Measurements from ENCODE around the gene STX8. TPM values are rescaled to one million over a fixed set of nuclear protein-coding genes. Genes with fewer than 3 reads are reported as not detected.
"Not testable (repeated sequence)": the region's sequence is repeated elsewhere in the genome, so short reads cannot be mapped to it uniquely, and the experiment has no call there.

STX8 gene
- total RNA-seq, 1 experiment from 2014 or later = 50.3 TPM

DNA sequence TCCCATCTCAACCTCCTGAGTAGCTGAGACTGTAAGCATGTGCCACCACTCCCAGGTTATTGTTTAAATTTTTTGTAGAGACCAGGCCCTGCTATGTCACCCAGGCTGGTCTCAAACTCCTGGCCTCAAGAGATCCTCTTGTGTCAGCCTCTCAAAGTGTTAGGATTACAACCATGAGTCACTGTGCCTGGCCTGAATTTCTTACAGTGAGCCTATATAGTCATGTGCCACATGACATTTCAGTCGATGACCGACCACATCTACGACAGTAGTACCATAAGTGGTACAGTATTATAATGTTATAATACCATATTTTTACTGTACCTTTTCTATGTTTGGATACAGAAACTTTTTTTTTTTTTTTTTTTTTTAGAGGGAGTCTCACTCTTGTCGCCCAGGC lies 195.3 kb downstream of the STX8 start:
- POLR2A ChIA-PET = no interaction called here
- intact Hi-C loops (cut with micrococcal nuclease; ENCODE audit: unreplicated experiment) = no loop called here
- Histone ChIP-seq H3K9me3 (ENCODE audit: control insufficient read depth, insufficient read depth, low read depth, low read length) (no peaks in the 10 kb centered on the region), H3K27ac (ENCODE audit: low read length) (no peak overlapping the region), H3K4me3 (ENCODE audit: low read depth in 2 of 2, low read length in 2 of 2) (no peak overlapping the region), H3K4me1 (ENCODE audit: control insufficient read depth, insufficient read depth, low read length) (no peaks in the 10 kb centered on the region), H3K27me3 (ENCODE audit: control insufficient read depth, insufficient read depth, low read length) (no peaks in the 10 kb centered on the region), H3K36me3 (ENCODE audit: control insufficient read depth, insufficient read depth, low read length) (no peaks in the 10 kb centered on the region)
- DNase-seq (ENCODE audit: low read depth, low spot score) = no peak
- in situ Hi-C loops (cut with HindIII; ENCODE audit: low pct_unique_long_range_greater_than_20kb, low sequenced_read_pairs) = no loop called here
- no peak for ATAC-seq
- BruUV-seq (replicated peaks) = no TSS peak
- CTCF ChIA-PET = no interaction called here
- TF ChIP-seq SIN3A (IDR thresholded peaks at IDR 0.05; ENCODE audit: borderline replicate concordance, insufficient read depth, low read depth, low read length) (no peak), TCF7L2 (IDR thresholded peaks at IDR 0.05; ENCODE audit: low read depth, low read length) (no peak), REST (IDR thresholded peaks at IDR 0.05; ENCODE audit: insufficient read depth in 1 of 2, low read depth in 2 of 2, low read length in 1 of 2) (no peak), CTCF (IDR thresholded peaks at IDR 0.05) (no peak), POLR2AphosphoS5 (IDR thresholded peaks at IDR 0.05; ENCODE audit: low read depth, low read length) (no peak)

DNA sequence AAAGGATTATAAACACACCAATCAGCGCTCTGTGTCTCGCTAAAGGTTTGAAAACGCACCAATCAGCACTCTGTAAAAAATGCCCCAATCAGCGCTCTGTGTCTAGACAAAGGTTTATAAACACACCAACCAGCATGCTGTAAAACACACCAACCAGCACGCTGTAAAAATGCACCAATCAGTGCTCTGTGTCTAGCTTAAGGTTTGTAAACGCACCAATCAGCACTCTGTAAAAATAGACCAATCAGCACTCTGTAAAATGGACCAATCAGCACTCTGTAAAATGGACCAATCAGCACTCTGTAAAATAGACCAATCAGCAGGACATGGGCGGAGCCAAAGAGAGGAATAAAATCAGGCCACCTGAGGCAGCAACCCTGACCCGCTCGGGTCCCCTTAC lies 199.4 kb downstream of the STX8 start:
- POLR2A ChIA-PET; H3K27me3 ChIP-seq (ENCODE audit: control insufficient read depth, insufficient read depth, low read length): not testable (repeated sequence)

GRCh38 chr17:9371019-9371418 lies 204.6 kb downstream of the STX8 start:
- Histone ChIP-seq H3K9me3 (ENCODE audit: control insufficient read depth, insufficient read depth, low read depth, low read length) (no peaks in the 10 kb centered on the region), H3K27ac (ENCODE audit: low read length) (no peak overlapping the region), H3K36me3 (ENCODE audit: control insufficient read depth, insufficient read depth, low read length) (no peaks in the 10 kb centered on the region), H3K27me3 (ENCODE audit: control insufficient read depth, insufficient read depth, low read length) (no peaks in the 10 kb centered on the region), H3K4me3 (ENCODE audit: low read depth in 2 of 2, low read length in 2 of 2) (no peak overlapping the region), H3K4me1 (ENCODE audit: control insufficient read depth, insufficient read depth, low read length) (no peaks in the 10 kb centered on the region; the same call in 1 of the 2 replicates)
- in situ Hi-C loops (cut with HindIII; ENCODE audit: low pct_unique_long_range_greater_than_20kb, low sequenced_read_pairs) (no loop called here), intact Hi-C loops (cut with micrococcal nuclease; ENCODE audit: unreplicated experiment) (no loop called here)
- BruUV-seq (replicated peaks) = no TSS peak
- ATAC-seq (peak; percentile 72; the same call in 1 of the 2 replicates), DNase-seq (ENCODE audit: low read depth, low spot score) (peak; percentile 70)
- no peak for TF ChIP-seq POLR2AphosphoS5 (IDR thresholded peaks at IDR 0.05; ENCODE audit: low read depth, low read length)
- TF ChIP-seq TCF7L2 (IDR thresholded peaks at IDR 0.05; ENCODE audit: low read depth, low read length) = no peak
- no peak for TF ChIP-seq REST (IDR thresholded peaks at IDR 0.05; ENCODE audit: insufficient read depth in 1 of 2, low read depth in 2 of 2, low read length in 1 of 2)
- TF ChIP-seq SIN3A (IDR thresholded peaks at IDR 0.05; ENCODE audit: borderline replicate concordance, insufficient read depth, low read depth, low read length) = no peak
- no peak for TF ChIP-seq CTCF (IDR thresholded peaks at IDR 0.05)
- POLR2A ChIA-PET = no interaction called here
- CTCF ChIA-PET = interaction anchor here (0.6 kb wide), 1 partner anchor 381 kb away, joined by 3 read pairs; no protein-coding TSS in a partner anchor

More for the DNA sequence above, 199.4 kb downstream of the STX8 start:
- H3K27ac ChIP-seq (ENCODE audit: low read length); H3K4me1 ChIP-seq (ENCODE audit: control insufficient read depth, insufficient read depth, low read length); intact Hi-C loops (cut with micrococcal nuclease; ENCODE audit: unreplicated experiment); ATAC-seq; H3K36me3 ChIP-seq (ENCODE audit: control insufficient read depth, insufficient read depth, low read length); H3K4me3 ChIP-seq (ENCODE audit: low read depth in 2 of 2, low read length in 2 of 2); in situ Hi-C loops (cut with HindIII; ENCODE audit: low pct_unique_long_range_greater_than_20kb, low sequenced_read_pairs); BruUV-seq (replicated peaks); H3K9me3 ChIP-seq (ENCODE audit: control insufficient read depth, insufficient read depth, low read depth, low read length); DNase-seq (ENCODE audit: low read depth, low spot score); CTCF ChIA-PET: not testable (repeated sequence)
